Neural progenitor cell (in vitro differentiated cells): Measurements from ENCODE around the gene HEMK1. TPM values are rescaled to one million over a fixed set of nuclear protein-coding genes. Genes with fewer than 3 reads are reported as not detected.

Experiments used
- DNase-seq: peaks from one replicate; pipeline ENCODE4 v3.0.0-alpha.2; 2016; ENCODE audit warnings: low spot score
- H2AFZ ChIP-seq: fragments of 200-600 bp; sonication (generic); replicated peaks from 2 replicates; pipeline ENCODE4 v1.6.1; 2016; ENCODE audit warnings: antibody characterized with exemption
- H3F3A ChIP-seq: fragments of 200-600 bp; sonication (generic); 2 replicates; pipeline ENCODE4 v1.6.1; 2016; ENCODE audit warnings: antibody characterized with exemption, low read depth
- H3K27ac ChIP-seq: fragments of 200-600 bp; sonication (generic); 2 replicates; pipeline ENCODE4 v1.5.1; 2016; ENCODE audit warnings: mild to moderate bottlenecking
- H3K27me3 ChIP-seq: fragments of 200-600 bp; sonication (generic); 2 replicates; pipeline ENCODE4 v1.6.1; 2016; ENCODE audit warnings: mild to moderate bottlenecking, moderate library complexity
- H3K36me3 ChIP-seq: fragments of 200-600 bp; sonication (generic); 2 replicates; pipeline ENCODE4 v1.5.1; 2016
- H3K4me1 ChIP-seq: fragments of 200-600 bp; sonication (generic); 2 replicates; pipeline ENCODE4 v1.6.1; 2016; ENCODE audit warnings: mixed run types
- H3K4me2 ChIP-seq: fragments of 200-600 bp; sonication (generic); 2 replicates; pipeline ENCODE4 v1.6.1; 2016
- H3K4me3 ChIP-seq: fragments of 200-600 bp; sonication (generic); 2 replicates; pipeline ENCODE4 v1.5.1; 2016
- H3K79me2 ChIP-seq: fragments of 200-600 bp; sonication (generic); 2 replicates; pipeline ENCODE4 v1.6.1; 2016; ENCODE audit warnings: low read depth
- H3K9ac ChIP-seq: fragments of 200-600 bp; sonication (generic); 2 replicates; pipeline ENCODE4 v1.6.1; 2016
- H3K9me3 ChIP-seq: fragments of 200-600 bp; sonication (generic); 2 replicates; pipeline ENCODE4 v1.5.1; 2016; ENCODE audit warnings: low read depth
- H4K20me1 ChIP-seq: fragments of 200-600 bp; sonication (generic); 2 replicates; pipeline ENCODE4 v1.6.1; 2016; ENCODE audit warnings: low read depth
- H3K27ac Mint-ChIP-seq: 3 replicates; pipeline ENCODE4 v1.8.0; 2021; ENCODE audit warnings: mixed read lengths
- H3K27me3 Mint-ChIP-seq: 2 replicates; pipeline ENCODE4 v1.8.0; 2022; ENCODE audit warnings: low read depth, mild to moderate bottlenecking, inconsistent platforms, moderate library complexity, mixed read lengths; ENCODE audit not compliant: insufficient read depth
- H3K36me3 Mint-ChIP-seq: 3 replicates; pipeline ENCODE4 v1.8.0; 2021; ENCODE audit warnings: mixed read lengths
- H3K4me1 Mint-ChIP-seq: 3 replicates; pipeline ENCODE4 v1.8.0; 2021; ENCODE audit warnings: mixed read lengths
- H3K4me3 Mint-ChIP-seq: 3 replicates; pipeline ENCODE4 v1.8.0; 2021; ENCODE audit warnings: mild to moderate bottlenecking, moderate library complexity, mixed read lengths
- H3K9me3 Mint-ChIP-seq: 3 replicates; pipeline ENCODE4 v1.8.0; 2020; ENCODE audit warnings: mixed read lengths
- CTCF ChIP-seq: fragments of 200-600 bp; sonication (generic); IDR thresholded peaks from 2 replicates; pipeline ENCODE4 v1.5.1; 2017; ENCODE audit warnings: antibody characterized with exemption, mild to moderate bottlenecking
- EZH2 ChIP-seq: fragments of 200-600 bp; sonication (generic); IDR thresholded peaks from 2 replicates; pipeline ENCODE4 v1.6.1; 2017; ENCODE audit warnings: antibody characterized with exemption, mild to moderate bottlenecking, moderate library complexity
- EZH2phosphoT487 ChIP-seq: fragments of 200-600 bp; sonication (generic); IDR thresholded peaks from 2 replicates; pipeline ENCODE4 v1.6.1; 2017; ENCODE audit warnings: antibody characterized with exemption
- total RNA-seq: library from RNA; depleted of rRNA; stranded (reverse); fragments of >200 nt; gene quantifications from 2 replicates; pipeline ENCODE4 v1.2.3, GENCODE V29; 2015; ENCODE audit warnings: low replicate concordance

Gene HEMK1
- total RNA-seq = 9.3 and 20.8 TPM in 2 replicates

- Histone ChIP-seq H3K9me3 (no peaks in the 10 kb centered on the region), H3F3A (peaks cover 32% of the 10 kb centered on the region), H3K27me3 (peaks cover 14% of the 10 kb centered on the region), H2AFZ (peak within 1 kb of the TSS; percentile 99), H3K79me2 (peaks cover 10% of the 10 kb centered on the region), H3K4me2 (peak within 1 kb of the TSS; percentile 83), H3K9ac (peak within 1 kb of the TSS; percentile 89), H3K4me3 (peak within 1 kb of the TSS; percentile 95), H3K36me3 (no peaks in the 10 kb centered on the region), H3K4me1 (peaks cover 13% of the 10 kb centered on the region), H4K20me1 (no peaks in the 10 kb centered on the region), H3K27ac (peak within 1 kb of the TSS; percentile 86)
- peak within 1 kb of the TSS; percentile 81 for H3K27ac Mint-ChIP-seq
- no peaks in the 10 kb centered on the region for H3K9me3 Mint-ChIP-seq
- DNase-seq = peak; percentile 98
- H3K36me3 Mint-ChIP-seq = no peaks in the 10 kb centered on the region
- peaks cover 25% of the 10 kb centered on the region for H3K4me1 Mint-ChIP-seq
- no peak for TF ChIP-seq CTCF
- no peak for TF ChIP-seq EZH2
- no peak for TF ChIP-seq EZH2phosphoT487
- H3K4me3 Mint-ChIP-seq = peak within 1 kb of the TSS; percentile 98
- peaks cover 12% of the 10 kb centered on the region for H3K27me3 Mint-ChIP-seq
Observed at GRCh38 chr3:50568947-50569749, at the start of gene HEMK1. Gene HEMK1, plus strand, starts transcription at chr3:50569522. Its CDS starts 1,583 bp downstream, at chr3:50571105.

GRCh38 chr3:50520849-50521248 is 48.5 kb upstream of the HEMK1 start:
- Histone ChIP-seq H3K9ac (no peak overlapping the region), H3K4me1 (peaks cover 40% of the 10 kb centered on the region), H3K9me3 (no peaks in the 10 kb centered on the region), H3F3A (peaks cover 25% of the 10 kb centered on the region), H3K4me3 (no peak overlapping the region), H3K4me2 (peak overlapping the region; percentile 22), H3K27ac (no peak overlapping the region), H3K36me3 (no peaks in the 10 kb centered on the region), H3K27me3 (no peaks in the 10 kb centered on the region), H4K20me1 (peaks cover 12% of the 10 kb centered on the region), H2AFZ (no peak overlapping the region), H3K79me2 (no peaks in the 10 kb centered on the region)
- TF ChIP-seq EZH2 (no peak), EZH2phosphoT487 (no peak), CTCF (no peak)
- no peak for DNase-seq
- H3K36me3 Mint-ChIP-seq = no peaks in the 10 kb centered on the region
- no peak overlapping the region for H3K4me3 Mint-ChIP-seq
- no peak overlapping the region for H3K27ac Mint-ChIP-seq
- peaks cover 27% of the 10 kb centered on the region for H3K4me1 Mint-ChIP-seq
- peaks cover 19% of the 10 kb centered on the region for H3K27me3 Mint-ChIP-seq
- H3K9me3 Mint-ChIP-seq = no peaks in the 10 kb centered on the region

GRCh38 chr3:50521572-50521971 is 47.8 kb upstream of the HEMK1 start:
- Mint-ChIP-seq H3K36me3 (no peaks in the 10 kb centered on the region), H3K9me3 (no peaks in the 10 kb centered on the region), H3K4me1 (peaks cover 19% of the 10 kb centered on the region), H3K27ac (no peak overlapping the region), H3K27me3 (peaks cover 17% of the 10 kb centered on the region), H3K4me3 (no peak overlapping the region)
- H3K79me2 ChIP-seq = no peaks in the 10 kb centered on the region
- H3F3A ChIP-seq = peaks cover 18% of the 10 kb centered on the region
- H3K36me3 ChIP-seq = no peaks in the 10 kb centered on the region
- H3K4me2 ChIP-seq = no peak overlapping the region
- H4K20me1 ChIP-seq = peaks cover 14% of the 10 kb centered on the region
- peaks cover 33% of the 10 kb centered on the region for H3K4me1 ChIP-seq
- DNase-seq = no peak
- no peak overlapping the region for H3K27ac ChIP-seq
- TF ChIP-seq EZH2phosphoT487 (no peak), EZH2 (no peak), CTCF (no peak)
- H3K27me3 ChIP-seq = no peaks in the 10 kb centered on the region
- H3K4me3 ChIP-seq = no peak overlapping the region
- H3K9ac ChIP-seq = no peak overlapping the region
- H3K9me3 ChIP-seq = no peaks in the 10 kb centered on the region
- H2AFZ ChIP-seq = no peak overlapping the region
